NCI-H1105 (cell line): ENCODE data around the gene NXT1.

Source experiments
- DNase-seq: peaks from one replicate; lab custom pipeline; 2025; lab: John Stamatoyannopoulos, UW

Gene NXT1

DNA sequence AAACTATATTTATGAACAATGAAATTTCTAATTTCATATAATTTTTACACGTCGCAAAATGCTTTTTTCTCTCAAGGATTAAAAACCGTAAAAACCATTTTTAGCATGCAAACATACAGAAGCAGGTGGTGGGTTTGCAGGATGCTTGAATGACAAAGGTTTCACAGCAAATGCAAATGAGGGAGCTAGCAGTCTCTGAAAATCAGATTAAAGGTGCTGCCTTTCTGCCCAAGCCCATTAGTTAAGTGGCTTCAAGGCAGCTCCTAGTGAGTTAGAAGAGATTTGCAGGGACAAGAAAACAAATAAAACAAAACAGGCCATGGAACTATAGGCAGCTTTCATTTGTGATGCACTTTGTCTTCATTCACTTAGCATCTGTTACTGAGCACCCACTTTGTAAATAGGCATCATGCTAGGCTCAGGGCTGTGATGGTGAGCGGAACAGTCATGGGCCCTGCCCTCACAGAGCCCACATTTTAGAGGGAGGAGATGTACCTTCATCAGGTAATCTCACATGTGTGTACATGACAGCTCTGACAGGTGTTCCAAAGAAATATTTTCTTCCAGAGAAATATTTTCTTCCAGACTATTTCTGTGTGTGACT is 41.2 kb downstream of the NXT1 start:
- no peak for DNase-seq

DNA sequence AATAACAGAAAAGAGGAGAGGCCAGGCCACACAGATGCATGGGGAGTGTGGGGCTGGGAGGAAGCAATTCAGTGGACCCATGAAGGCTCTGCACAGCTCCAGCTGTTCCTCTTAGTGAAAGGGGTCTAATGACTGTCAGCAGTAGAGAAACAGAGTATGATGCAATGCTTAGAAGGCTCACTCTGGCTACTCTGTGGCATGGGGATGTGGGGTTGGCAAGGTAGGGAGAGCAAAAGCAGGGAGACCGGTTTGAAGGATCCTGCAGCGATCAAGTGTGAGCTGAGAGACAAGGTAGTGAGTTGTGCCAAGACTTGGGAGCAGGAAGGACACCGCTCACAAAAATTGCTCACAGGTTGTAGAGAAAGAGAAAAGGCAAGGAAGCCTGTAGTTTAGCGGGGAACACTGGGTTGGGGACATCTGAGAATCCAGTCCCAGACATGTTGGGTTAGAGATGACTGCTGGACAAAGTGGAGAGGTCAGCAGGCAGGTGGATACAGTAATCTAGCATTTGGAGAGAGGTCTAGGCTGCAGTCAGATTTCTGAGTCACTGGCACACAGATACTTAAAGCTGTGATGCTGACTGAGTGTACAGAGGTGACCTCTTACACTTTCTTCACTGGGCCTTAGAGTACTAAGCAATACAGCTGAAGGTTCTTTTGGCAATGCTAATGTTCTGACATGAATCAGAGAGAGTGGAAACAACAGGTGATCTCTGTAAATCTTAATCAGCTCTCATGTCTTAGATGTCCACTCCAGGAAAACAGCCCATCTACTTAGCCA is 43.6 kb downstream of the NXT1 start:
- DNase-seq: no peak

DNA sequence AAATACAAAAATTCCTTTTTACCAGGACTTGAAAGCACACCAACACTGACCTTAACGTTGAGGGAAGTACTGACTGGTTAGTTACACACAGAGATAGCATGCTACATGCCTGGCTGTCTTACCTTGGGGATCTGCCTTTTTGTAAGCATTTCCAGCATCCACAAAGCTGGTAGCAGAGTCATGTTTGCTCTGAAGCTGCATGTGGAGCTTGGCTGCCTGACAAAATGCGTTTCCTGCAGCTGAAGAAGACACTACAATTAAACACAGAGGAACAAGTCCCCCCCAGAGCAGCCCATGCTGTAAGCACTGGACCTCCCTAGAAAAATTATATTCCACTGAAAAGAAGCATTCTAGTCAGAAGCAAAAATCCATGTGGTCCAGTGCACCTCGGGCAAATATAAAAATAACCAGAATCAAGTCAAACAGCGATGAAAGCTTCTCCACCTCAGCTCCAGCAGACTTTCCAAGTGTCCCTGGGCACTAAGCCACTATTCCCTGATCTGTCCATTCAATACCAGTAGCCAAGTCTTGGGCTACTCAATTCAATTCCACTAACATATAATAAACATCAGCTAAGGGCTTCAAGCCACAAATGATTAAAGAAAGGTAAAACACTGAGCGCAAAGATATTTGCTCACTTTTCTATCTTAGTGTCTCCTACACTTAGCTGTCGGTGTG is 46.5 kb downstream of the NXT1 start:
- no peak for DNase-seq

DNA sequence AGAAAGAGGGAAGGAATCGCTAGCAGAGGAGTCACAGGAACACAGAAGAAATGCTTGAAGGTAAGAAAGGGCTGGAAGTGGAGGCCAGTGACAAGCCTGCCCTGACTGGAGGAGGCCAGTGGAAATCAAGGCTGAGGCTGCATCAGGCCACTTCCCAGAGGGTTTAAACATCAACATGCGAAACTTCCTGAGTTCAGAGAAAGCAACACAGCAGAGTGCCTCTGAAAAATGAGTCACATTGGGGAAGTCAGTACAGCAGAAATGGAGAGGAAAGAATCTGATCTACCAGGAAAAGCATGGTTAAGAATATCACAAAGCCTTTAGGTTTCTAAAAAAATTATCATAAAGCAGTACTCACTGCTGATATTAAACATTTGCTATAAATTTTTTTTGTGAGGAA is 47.4 kb downstream of the NXT1 start:
- DNase-seq: no peak

DNA sequence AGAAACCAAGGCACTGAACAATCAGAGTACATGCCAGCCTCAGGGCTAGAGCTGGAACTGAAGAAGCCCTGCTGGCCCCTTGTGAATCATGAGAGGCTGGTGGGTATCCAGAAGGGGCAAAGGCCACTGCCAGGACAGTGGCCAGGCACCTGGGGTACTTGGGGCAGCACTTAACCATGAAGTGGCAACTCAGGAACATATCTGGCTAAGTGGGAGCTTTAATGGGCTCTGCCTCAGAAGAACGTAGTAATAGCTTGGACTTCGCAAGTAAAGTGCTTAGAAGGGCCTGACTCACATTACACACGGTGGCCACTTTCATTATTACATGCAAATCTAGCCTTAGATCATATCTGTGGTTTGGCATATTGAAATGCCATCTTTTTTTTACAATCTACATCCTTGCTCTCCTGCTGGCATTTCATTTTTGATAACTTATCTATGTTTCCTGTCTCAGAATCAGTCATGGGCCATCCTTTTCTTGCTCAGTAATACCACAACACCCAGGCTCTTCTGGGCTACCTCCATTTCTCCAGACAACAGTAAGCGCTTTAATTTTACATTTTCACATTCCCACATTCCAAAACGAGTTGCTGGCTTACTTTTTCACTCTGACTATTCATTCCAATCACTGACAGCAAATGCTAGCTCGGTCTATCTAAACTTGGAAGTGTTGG is 49.1 kb downstream of the NXT1 start:
- no peak for DNase-seq

DNA sequence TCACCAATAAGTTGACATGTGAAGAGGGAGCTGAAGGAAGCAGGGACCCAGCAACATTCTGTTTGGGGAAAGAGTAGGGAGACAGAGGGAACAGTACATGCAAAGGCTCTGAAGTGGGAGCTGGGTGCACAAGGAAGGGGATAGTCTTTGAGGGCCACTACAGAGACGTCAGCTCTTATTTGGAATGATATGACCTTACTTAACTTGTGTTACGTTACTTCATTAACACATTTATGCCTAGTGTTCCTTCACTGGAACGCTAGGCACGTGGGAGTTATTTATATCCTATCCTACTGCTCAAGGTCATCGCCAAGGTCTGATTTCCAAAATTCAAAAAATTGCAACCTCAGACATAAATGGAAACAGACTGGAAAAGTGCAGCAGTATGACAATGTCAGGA is 50.5 kb downstream of the NXT1 start:
- DNase-seq: no peak

DNA sequence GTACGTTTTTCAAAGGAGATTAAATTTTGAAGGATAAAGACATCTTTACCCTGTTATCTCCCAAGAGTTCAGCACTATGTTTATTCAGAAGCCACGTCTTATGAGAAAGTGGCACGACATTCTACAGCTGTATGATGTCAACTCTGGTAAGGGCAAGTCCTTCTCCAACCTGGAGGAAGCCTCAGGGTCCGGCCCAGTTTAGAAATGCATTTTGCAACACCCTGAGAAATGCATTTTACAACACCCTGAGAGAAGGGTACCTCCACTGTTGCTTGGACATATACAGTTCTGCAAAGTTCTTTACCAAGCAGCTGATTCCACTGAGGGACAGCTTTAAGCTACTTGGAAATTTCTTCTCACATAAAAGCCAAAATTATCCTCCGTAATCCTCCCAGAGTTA is 53.2 kb downstream of the NXT1 start:
- DNase-seq: no peak

DNA sequence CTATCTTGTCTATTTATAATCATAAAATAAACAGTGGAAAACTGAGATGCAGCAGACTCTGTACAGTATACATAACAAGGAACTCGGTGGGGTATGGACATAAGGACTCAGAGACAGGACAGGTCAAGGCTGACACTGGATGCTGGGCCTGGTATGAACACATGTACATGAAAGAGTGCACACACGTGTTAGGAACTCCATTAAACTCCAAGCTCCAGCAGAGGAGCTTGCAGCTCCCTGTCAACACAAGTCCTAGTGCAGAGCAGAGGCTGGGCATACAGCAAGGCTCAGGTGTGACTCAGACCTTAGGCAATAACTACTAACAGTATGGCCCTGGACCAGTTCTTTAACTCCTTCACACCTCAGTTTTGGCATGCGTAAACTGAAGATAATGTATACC is 53.6 kb downstream of the NXT1 start:
- DNase-seq: no peak
